ENCODE measurements around the gene IQCH. TPM values are rescaled to one million over a fixed set of nuclear protein-coding genes. Genes with fewer than 3 reads are reported as not detected.
A peak's percentile ranks its signal among the peaks of the same experiment; 100 is the strongest.

Gene IQCH
- total and polyA plus RNA-seq, 9 of the 15 experiments (the other 6 are each of a cell fraction or from before 2014, with no cell fraction given): 1.8 to 3.9 (median 2.7) TPM

GRCh38 chr15:67547064-67547463, 292.5 kb downstream of the IQCH start:
- ChIA-PET CTCF (ENCODE audit: low intra/inter-chr PET ratio) (no interaction called here), POLR2A (interaction anchor here (0.9 kb wide), 1 partner anchor 12 kb away, joined by 4 read pairs; no protein-coding TSS in a partner anchor)

More at GRCh38 chr15:67547064-67547463, 292.5 kb downstream of the IQCH start:
- Histone ChIP-seq H3K36me3 (ENCODE audit: control insufficient read depth, insufficient read depth, low read length) (peaks cover 38% of the 10 kb centered on the region), H3K27ac (ENCODE audit: extremely low read depth, low read depth, low read length) (no peak overlapping the region), H3K4me3 (no peak overlapping the region), H3K79me2 (ENCODE audit: control insufficient read depth, insufficient read depth, low read length) (peaks cover 15% of the 10 kb centered on the region; the same call in 2 of the 3 replicates), H3K9me3 (replicated peaks; ENCODE audit: control insufficient read depth, insufficient read depth, low read depth, low read length) (no peaks in the 10 kb centered on the region), H3K4me1 (replicated peaks in 1 of 2; ENCODE audit: control insufficient read depth in 2 of 2, insufficient read depth in 2 of 2, low read length in 2 of 2) (peaks cover 17 to 42% of the 10 kb centered on the region in 2 experiments), H2AFZ (ENCODE audit: low read depth, low read length) (no peak overlapping the region), H3K9ac (ENCODE audit: insufficient read depth in 1 of 2, low read depth in 2 of 2, low read length in 2 of 2) (no peak overlapping the region), H3K4me2 (ENCODE audit: insufficient read depth, low read length) (no peak overlapping the region), H4K20me1 (replicated peaks; ENCODE audit: control insufficient read depth, insufficient read depth, low read length) (no peaks in the 10 kb centered on the region), H3K9me1 (ENCODE audit: control insufficient read depth, insufficient read depth, low read length) (no peaks in the 10 kb centered on the region), H3K27me3 (ENCODE audit: control insufficient read depth in 2 of 2, insufficient read depth in 2 of 2, low read length in 2 of 2) (no peaks in the 10 kb centered on the region)
- intact Hi-C loops (cut with micrococcal nuclease) (no loop called here), in situ Hi-C loops (cut with MboI) (no loop called here)
- DNase-seq (ENCODE audit: extremely low read depth in 1 of 4, low spot score in 3 of 4): no peak
- TF ChIP-seq SRSF3 (IDR thresholded peaks at IDR 0.05; ENCODE audit: insufficient read depth, low read length): no peak
- TF ChIP-seq THAP12 (CRISPR knock-in tag; IDR thresholded peaks at IDR 0.05): no peak
- TF ChIP-seq ZFP36 (IDR thresholded peaks at IDR 0.05; ENCODE audit: low read depth, low read length, partially characterized antibody): no peak
- TF ChIP-seq EGR1 (conservative IDR thresholded peaks at IDR 0.05): no peak
- 0 out of 4 replicates have a peak, but pooled peaks of 1 of the 2 experiments have one; percentile 16 for TF ChIP-seq KDM1A (IDR thresholded peaks at IDR 0.05)
- no peak for TF ChIP-seq YY1 (IDR thresholded peaks at IDR 0.05; ENCODE audit: borderline replicate concordance in 1 of 3, control insufficient read depth in 1 of 3, extremely low read depth in 1 of 3, insufficient read depth in 3 of 3, insufficient read length in 1 of 3, insufficient replicate concordance in 2 of 3, low read depth in 1 of 3, low read length in 2 of 3)
- 100% methylated on average over 1 of the region's 2 CpGs for WGBS (ENCODE audit: insufficient coverage, low coverage, missing lambda C conversion rate)
- BruUV-seq (replicated peaks): no TSS peak
- no peak for ATAC-seq
- FAIRE-seq: no peak

All from K562 (cell line).